Stimulated activated CD4-positive, alpha-beta T cell treated with anti-CD3 and anti-CD28 coated beads, TNF-alpha, amount 100 ng/mL, for 1 hour (primary cell): ENCODE measurements around the gene CLEC4C.
"Not testable (repeated sequence)": the region's sequence is repeated elsewhere in the genome, so short reads cannot be mapped to it uniquely, and the experiment has no call there.

ENCODE experiments used
- DNase-seq, 3 donors: peaks; one replicate each; pipeline ENCODE4 v3.0.0-alpha.2; 2020; ENCODE audit warnings: low read depth in 3 of 3, low spot score in 1 of 3

Gene CLEC4C

GRCh38 chr12:7747246-7747645 lies at the start of gene CLEC4C:
TSS of gene CLEC4C (minus strand) at chr12:7747375. CDS start at chr12:7747348, 27 bp downstream.
- no peak for DNase-seq

GRCh38 chr12:7793211-7793610 lies 46.0 kb upstream of the CLEC4C start:
- no peak for DNase-seq

- DNase-seq, result not testable (repeated sequence)
Measured at GRCh38 chr12:7788884-7789528, 41.8 kb upstream of the CLEC4C start, which contains the start of gene NANOG. TSS of gene NANOG (plus strand) at chr12:7789402. CDS start at chr12:7789615, 213 bp downstream.

GRCh38 chr12:7788294-7788660 lies 41.1 kb upstream of the CLEC4C start:
- DNase-seq, result no peak

- DNase-seq, result no peak
Measured at GRCh38 chr12:7787574-7788293, 40.6 kb upstream of the CLEC4C start.

GRCh38 chr12:7784701-7785100 lies 37.5 kb upstream of the CLEC4C start:
- no peak for DNase-seq

- not testable (repeated sequence) for DNase-seq
Measured at GRCh38 chr12:7783433-7783832, 36.3 kb upstream of the CLEC4C start.

- no peak for DNase-seq
Measured at GRCh38 chr12:7782055-7782454, 34.9 kb upstream of the CLEC4C start.

- no peak for DNase-seq
Measured at GRCh38 chr12:7781274-7781673, 34.1 kb upstream of the CLEC4C start.

GRCh38 chr12:7769999-7770398 lies 22.8 kb upstream of the CLEC4C start:
- DNase-seq, result no peak

- no peak for DNase-seq
Measured at GRCh38 chr12:7758766-7759140, 11.6 kb upstream of the CLEC4C start.

- DNase-seq, result no peak
Measured at GRCh38 chr12:7756993-7757392, 9.8 kb upstream of the CLEC4C start.

GRCh38 chr12:7755668-7756067 lies 8.5 kb upstream of the CLEC4C start:
- DNase-seq, result not testable (repeated sequence)

GRCh38 chr12:7751941-7752922 lies 5.1 kb upstream of the CLEC4C start:
- DNase-seq, result not testable (repeated sequence)

- no peak for DNase-seq
Measured at GRCh38 chr12:7751394-7751793, 4.2 kb upstream of the CLEC4C start.

GRCh38 chr12:7750350-7750749 lies 3.2 kb upstream of the CLEC4C start:
- DNase-seq, result no peak

- no peak for DNase-seq
Measured at GRCh38 chr12:7749442-7749841, 2.3 kb upstream of the CLEC4C start.

GRCh38 chr12:7748852-7749251 lies 1.7 kb upstream of the CLEC4C start:
- no peak for DNase-seq

- no peak for DNase-seq
Measured at GRCh38 chr12:7732993-7733392, 14.2 kb downstream of the CLEC4C start.

GRCh38 chr12:7731486-7731885 lies 15.7 kb downstream of the CLEC4C start:
- DNase-seq, result no peak

- DNase-seq, result not testable (repeated sequence)
Measured at GRCh38 chr12:7730984-7731383, 16.2 kb downstream of the CLEC4C start.

GRCh38 chr12:7729746-7730145 lies 17.4 kb downstream of the CLEC4C start:
- DNase-seq, result no peak
